Occipital lobe (tissue), 2 donors: ENCODE measurements around the gene SERPIND1. TPM values are rescaled to one million over a fixed set of nuclear protein-coding genes. Genes with fewer than 3 reads are reported as not detected.
"Not testable (repeated sequence)": the region's sequence is repeated elsewhere in the genome, so short reads cannot be mapped to it uniquely, and the experiment has no call there.

ENCODE experiments used
- DNase-seq: peaks from one replicate; lab custom pipeline; 2025; lab: John Stamatoyannopoulos, UW
- total RNA-seq: library from RNA; depleted of rRNA; stranded (reverse); fragments of >200 nt; gene quantifications from one replicate; pipeline ENCODE4 v1.2.3, GENCODE V29; 2014

The SERPIND1 gene
- total RNA-seq, 1 donor from 2014 or later = 2.7 TPM

DNA sequence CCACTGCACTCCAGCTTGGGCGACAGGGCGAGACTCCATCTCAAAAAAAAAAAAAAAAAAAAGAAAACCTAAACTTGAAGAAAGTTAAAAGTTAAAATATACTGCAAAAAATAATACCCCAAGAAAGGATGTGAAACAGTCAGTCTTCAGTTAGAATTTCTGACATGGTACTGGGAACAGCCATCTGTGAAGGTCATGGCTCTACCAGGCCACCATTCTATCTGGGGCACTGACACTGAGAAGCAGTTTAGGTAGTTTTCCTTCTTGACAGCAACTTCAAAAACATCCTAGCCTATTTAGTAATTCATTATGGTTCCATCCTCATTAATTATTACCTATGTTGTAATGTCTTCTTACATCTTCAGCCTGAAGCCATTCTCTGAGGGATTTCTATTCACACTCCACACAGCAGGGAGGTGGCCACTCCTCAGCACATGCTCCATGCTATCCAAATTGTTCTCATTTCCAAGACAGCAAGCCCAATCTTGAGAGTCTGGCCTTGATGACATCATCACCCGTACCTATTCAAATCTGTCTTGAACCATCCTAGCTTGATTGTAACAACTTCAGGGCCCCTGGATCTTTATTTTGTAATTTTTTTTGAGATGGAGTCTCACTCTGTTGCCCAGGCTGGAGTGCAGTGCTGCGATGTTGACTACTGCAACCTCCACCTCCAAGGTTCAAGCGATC, 38.2 kb downstream of the SERPIND1 start:
- DNase-seq = no peak

GRCh38 chr22:20813056-20813455, 39.1 kb downstream of the SERPIND1 start:
- no peak for DNase-seq

GRCh38 chr22:20814221-20814808, 40.4 kb downstream of the SERPIND1 start:
- DNase-seq = no peak

GRCh38 chr22:20815477-20816050, 41.7 kb downstream of the SERPIND1 start:
- DNase-seq = no peak

- DNase-seq = peak; percentile 51
Observed at GRCh38 chr22:20816559-20816958, 42.6 kb downstream of the SERPIND1 start.

- no peak for DNase-seq
Observed at GRCh38 chr22:20818471-20818870, 44.6 kb downstream of the SERPIND1 start.

DNA sequence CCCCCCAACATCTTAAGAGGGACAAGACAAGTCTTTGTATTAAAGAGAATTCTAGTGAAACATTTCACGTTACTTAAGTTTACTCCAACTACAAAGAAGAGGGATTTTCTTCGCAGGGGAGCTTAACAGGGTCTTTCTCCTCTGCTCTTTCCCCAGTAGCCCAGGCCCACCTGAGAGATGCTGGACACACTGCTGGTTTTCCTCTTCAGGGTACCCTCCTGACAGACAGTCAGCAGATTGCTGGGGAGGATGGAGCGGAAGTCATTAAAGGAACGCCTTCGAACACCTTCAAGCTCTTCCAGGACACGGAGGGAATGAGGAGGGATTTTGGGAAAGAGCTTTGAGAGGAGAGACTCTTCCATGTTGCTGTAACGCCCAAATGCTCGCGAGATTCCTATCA, 45.6 kb downstream of the SERPIND1 start:
- no peak for DNase-seq

DNA sequence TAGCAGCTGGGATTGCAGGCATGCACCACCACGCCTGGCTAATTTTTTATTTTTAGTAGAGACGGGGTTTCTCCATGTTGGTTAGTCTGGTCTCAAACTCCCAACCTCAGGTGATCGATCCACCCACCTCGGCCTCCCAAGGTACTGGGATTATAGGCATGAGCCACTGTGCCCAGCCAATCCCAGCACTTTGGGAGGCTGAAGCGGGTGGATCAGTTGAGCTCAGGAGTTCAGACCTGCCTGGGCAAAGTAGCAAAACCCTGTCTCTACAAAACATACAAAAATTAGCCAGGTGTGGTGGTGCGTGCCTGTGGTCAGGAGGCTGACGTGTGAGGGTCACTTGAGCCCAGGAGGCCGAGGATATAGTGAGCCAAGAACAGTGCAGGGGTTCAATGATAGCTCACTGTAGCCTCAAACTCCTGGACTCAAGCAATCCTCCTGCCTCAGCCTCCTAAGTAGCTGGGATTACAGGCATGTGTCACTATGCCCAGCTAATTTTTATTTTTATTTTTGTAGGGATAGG, 47.9 kb downstream of the SERPIND1 start:
- not testable (repeated sequence) for DNase-seq

DNA sequence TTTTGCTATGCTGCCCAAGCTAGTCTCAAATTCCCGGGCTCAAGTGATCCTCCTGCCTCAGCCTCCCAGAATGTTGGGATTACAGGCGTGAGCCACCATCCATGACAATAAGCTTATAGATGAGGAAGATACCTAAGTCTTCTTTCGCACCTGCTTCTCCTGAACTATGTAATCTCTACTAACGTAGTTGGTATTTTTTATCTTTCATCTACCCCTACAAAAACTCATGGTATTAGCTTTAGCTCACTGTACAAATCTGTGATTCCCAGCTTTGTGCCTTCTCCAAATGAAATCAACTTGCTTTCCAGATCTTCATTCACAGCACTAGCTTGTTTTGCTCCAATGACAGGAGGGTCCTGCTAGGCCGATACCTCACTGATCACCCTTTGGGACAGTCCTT, 48.3 kb downstream of the SERPIND1 start:
- no peak for DNase-seq

- DNase-seq = no peak
Observed at GRCh38 chr22:20823264-20823663, 49.4 kb downstream of the SERPIND1 start.

DNA sequence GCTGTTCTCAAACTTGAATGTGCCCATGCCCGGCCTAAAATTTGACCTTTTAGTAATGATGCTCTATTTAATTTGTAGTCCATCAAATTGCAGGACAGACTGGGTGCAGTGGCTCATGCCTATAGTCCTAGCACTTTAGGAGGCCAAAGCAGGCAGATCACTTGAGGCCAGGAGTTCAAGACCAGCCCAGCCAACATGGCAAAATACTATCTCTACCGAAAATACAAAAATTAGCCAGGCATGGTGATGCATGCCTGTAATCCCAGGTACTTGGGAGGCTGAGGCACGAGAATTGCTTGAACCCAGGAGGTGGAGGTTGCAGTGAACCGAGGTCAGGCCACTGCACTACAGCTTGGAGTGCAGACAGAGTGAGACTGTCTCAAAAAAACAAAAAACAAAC, 51.3 kb downstream of the SERPIND1 start:
- not testable (repeated sequence) for DNase-seq

- no peak for DNase-seq
Observed at GRCh38 chr22:20825624-20826023, 51.7 kb downstream of the SERPIND1 start.

- not testable (repeated sequence) for DNase-seq
Observed at GRCh38 chr22:20826373-20827152, 52.6 kb downstream of the SERPIND1 start.

GRCh38 chr22:20829491-20830134, 55.7 kb downstream of the SERPIND1 start:
- DNase-seq = no peak

GRCh38 chr22:20833225-20833665, 59.3 kb downstream of the SERPIND1 start:
- DNase-seq = no peak

GRCh38 chr22:20834206-20834605, 60.3 kb downstream of the SERPIND1 start:
- no peak for DNase-seq

- DNase-seq = no peak
Observed at GRCh38 chr22:20834725-20835124, 60.8 kb downstream of the SERPIND1 start.
